GM23338 (cell line): ENCODE data around the gene DNAH6. TPM values are rescaled to one million over a fixed set of nuclear protein-coding genes. Genes with fewer than 3 reads are reported as not detected.

Experiments
- ATAC-seq: fragments of 200-7000 bp; cut with Tn5 transposase; 3 replicates; pipeline ENCODE4 v1.9.1; 2020
- DNase-seq: peaks from one replicate; pipeline ENCODE4 v3.0.0-alpha.2; 2015; ENCODE audit warnings: low spot score
- H2AFZ ChIP-seq: fragments of 200-600 bp; sonication (generic); 2 replicates; pipeline ENCODE4 v1.8.0; 2016; ENCODE audit warnings: antibody characterized with exemption, mild to moderate bottlenecking, moderate library complexity
- H3F3A ChIP-seq: fragments of 200-600 bp; sonication (generic); replicated peaks from 2 replicates; pipeline ENCODE4 v1.8.0; 2017; ENCODE audit warnings: antibody characterized with exemption, mixed run types, low read depth
- H3K27ac ChIP-seq: fragments of 200-600 bp; sonication (generic); 2 replicates; pipeline ENCODE4 v1.6.1; 2016; ENCODE audit warnings: low read depth
- H3K27me3 ChIP-seq: fragments of 200-600 bp; sonication (generic); 2 replicates; pipeline ENCODE4 v1.8.0; 2016; ENCODE audit warnings: mild to moderate bottlenecking, mixed run types, moderate library complexity; ENCODE audit not compliant: insufficient read depth
- H3K36me3 ChIP-seq: fragments of 200-600 bp; sonication (generic); 2 replicates; pipeline ENCODE4 v1.8.0; 2016; ENCODE audit warnings: mild to moderate bottlenecking; ENCODE audit not compliant: insufficient read depth
- H3K4me1 ChIP-seq: fragments of 200-600 bp; sonication (generic); 2 replicates; pipeline ENCODE4 v1.8.0; 2016; ENCODE audit warnings: mild to moderate bottlenecking, moderate library complexity; ENCODE audit not compliant: insufficient read depth
- H3K4me2 ChIP-seq: fragments of 200-600 bp; sonication (generic); 2 replicates; pipeline ENCODE4 v1.7.1; 2017; ENCODE audit warnings: mixed run types
- H3K4me3 ChIP-seq: fragments of 200-600 bp; sonication (generic); 2 replicates; pipeline ENCODE4 v1.6.1; 2016; ENCODE audit warnings: mixed run types
- H3K79me2 ChIP-seq: fragments of 200-600 bp; sonication (generic); replicated peaks from 2 replicates; pipeline ENCODE4 v1.8.0; 2017; ENCODE audit warnings: mild to moderate bottlenecking; ENCODE audit not compliant: insufficient read depth
- H3K9me2 ChIP-seq: fragments of 200-600 bp; sonication (generic); 2 replicates; pipeline ENCODE4 v1.8.0; 2017; ENCODE audit not compliant: insufficient read depth
- H4K20me1 ChIP-seq: fragments of 200-600 bp; sonication (generic); replicated peaks from 2 replicates; pipeline ENCODE4 v1.8.0; 2017; ENCODE audit warnings: mild to moderate bottlenecking; ENCODE audit not compliant: insufficient read depth
- H3K27ac Mint-ChIP-seq: 2 replicates; pipeline ENCODE4 v1.8.0; 2020; ENCODE audit warnings: inconsistent platforms, mild to moderate bottlenecking, moderate library complexity, mixed read lengths
- H3K27me3 Mint-ChIP-seq: 3 replicates; pipeline ENCODE4 v1.8.0; 2022; ENCODE audit warnings: low read depth, mild to moderate bottlenecking, moderate library complexity, mixed read lengths, inconsistent platforms; ENCODE audit not compliant: insufficient read depth, poor library complexity
- H3K36me3 Mint-ChIP-seq: 3 replicates; pipeline ENCODE4 v1.8.0; 2021; ENCODE audit warnings: low read depth, mild to moderate bottlenecking, inconsistent platforms, moderate library complexity, mixed read lengths
- H3K4me1 Mint-ChIP-seq: 3 replicates; pipeline ENCODE4 v1.8.0; 2020; ENCODE audit warnings: mild to moderate bottlenecking, inconsistent platforms, mixed read lengths
- H3K4me3 Mint-ChIP-seq: 3 replicates; pipeline ENCODE4 v1.8.0; 2021; ENCODE audit warnings: moderate library complexity, mild to moderate bottlenecking, inconsistent platforms, mixed read lengths
- H3K9me3 Mint-ChIP-seq: 3 replicates; pipeline ENCODE4 v1.8.0; 2020; ENCODE audit warnings: moderate library complexity, mild to moderate bottlenecking, inconsistent platforms, mixed read lengths
- CREB1 ChIP-seq: fragments of 250-450 bp; sonication (Bioruptor Pico); IDR thresholded peaks from 2 replicates; pipeline ENCODE4 v1.5.0; 2020; ENCODE audit warnings: low read depth, mild to moderate bottlenecking, moderate library complexity
- JUNB ChIP-seq: IDR thresholded peaks from one replicate; pipeline ENCODE4 v1.6.1; 2016; ENCODE audit warnings: antibody characterized with exemption; ENCODE audit not compliant: unreplicated experiment
- NANOG ChIP-seq: IDR thresholded peaks from 2 replicates; pipeline ENCODE4 v1.6.1; 2016; ENCODE audit warnings: antibody characterized with exemption, borderline replicate concordance
- POLR2AphosphoS5 ChIP-seq: IDR thresholded peaks from 2 replicates; pipeline ENCODE4 v1.6.1; 2016; ENCODE audit warnings: antibody characterized with exemption, low read depth
- STAT1 ChIP-seq: IDR thresholded peaks from one replicate; pipeline ENCODE4 v1.6.1; 2016; ENCODE audit warnings: antibody characterized with exemption; ENCODE audit not compliant: unreplicated experiment
- ZNF114 ChIP-seq: fragments of 250-450 bp; sonication (Bioruptor Pico); IDR thresholded peaks from 2 replicates; pipeline ENCODE4 v1.5.0; 2020; ENCODE audit warnings: mild to moderate bottlenecking, moderate library complexity
- polyA plus RNA-seq: library from polyadenylated mRNA; unstranded; fragments of >200 nt; fragmentation: Nextera tagmentation; extraction: Ambion mirVana; gene quantifications from 2 replicates; pipeline ENCODE4 v1.2.1, GENCODE V29; 2016
- total RNA-seq: library from RNA; depleted of rRNA; stranded (reverse); fragments of >200 nt; shearing (Covaris generic); gene quantifications from 2 replicates; pipeline ENCODE4 v1.2.3, GENCODE V29; 2014
- TF ChIP-seq, protein P1 (sequence below): fragments of 250-450 bp; sonication (Bioruptor Pico); IDR thresholded peaks from 2 replicates; pipeline ENCODE4 v1.5.0; 2020; ENCODE audit warnings: mild to moderate bottlenecking, moderate library complexity
- TF ChIP-seq, protein P2 (sequence below): IDR thresholded peaks from 2 replicates; pipeline ENCODE4 v1.6.1; 2016; ENCODE audit warnings: antibody characterized with exemption

The DNAH6 gene
- total and polyA plus RNA-seq, 2 experiments from 2014 or later: 0.27 to 0.31 TPM

DNA sequence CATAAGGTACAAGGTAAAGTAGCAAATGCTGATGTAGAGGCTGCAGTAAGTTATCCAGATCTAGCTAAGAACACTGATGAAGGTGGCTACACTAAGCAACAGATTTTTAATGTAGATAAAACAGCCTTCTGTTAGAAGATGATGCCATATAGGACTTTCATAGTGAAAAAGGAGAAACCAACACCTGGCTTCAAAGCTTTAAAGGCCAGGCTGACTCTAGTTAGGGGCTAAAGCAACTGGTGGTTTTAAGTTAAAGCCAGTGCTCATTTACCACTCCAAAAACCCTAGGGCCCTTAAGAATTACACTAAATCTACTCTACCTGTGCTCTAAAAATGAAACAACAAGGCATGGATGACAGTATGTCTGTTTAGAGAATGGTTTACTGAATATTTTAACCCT is 131.0 kb downstream of the DNAH6 start (continued):
- TF ChIP-seq, protein P1, sequence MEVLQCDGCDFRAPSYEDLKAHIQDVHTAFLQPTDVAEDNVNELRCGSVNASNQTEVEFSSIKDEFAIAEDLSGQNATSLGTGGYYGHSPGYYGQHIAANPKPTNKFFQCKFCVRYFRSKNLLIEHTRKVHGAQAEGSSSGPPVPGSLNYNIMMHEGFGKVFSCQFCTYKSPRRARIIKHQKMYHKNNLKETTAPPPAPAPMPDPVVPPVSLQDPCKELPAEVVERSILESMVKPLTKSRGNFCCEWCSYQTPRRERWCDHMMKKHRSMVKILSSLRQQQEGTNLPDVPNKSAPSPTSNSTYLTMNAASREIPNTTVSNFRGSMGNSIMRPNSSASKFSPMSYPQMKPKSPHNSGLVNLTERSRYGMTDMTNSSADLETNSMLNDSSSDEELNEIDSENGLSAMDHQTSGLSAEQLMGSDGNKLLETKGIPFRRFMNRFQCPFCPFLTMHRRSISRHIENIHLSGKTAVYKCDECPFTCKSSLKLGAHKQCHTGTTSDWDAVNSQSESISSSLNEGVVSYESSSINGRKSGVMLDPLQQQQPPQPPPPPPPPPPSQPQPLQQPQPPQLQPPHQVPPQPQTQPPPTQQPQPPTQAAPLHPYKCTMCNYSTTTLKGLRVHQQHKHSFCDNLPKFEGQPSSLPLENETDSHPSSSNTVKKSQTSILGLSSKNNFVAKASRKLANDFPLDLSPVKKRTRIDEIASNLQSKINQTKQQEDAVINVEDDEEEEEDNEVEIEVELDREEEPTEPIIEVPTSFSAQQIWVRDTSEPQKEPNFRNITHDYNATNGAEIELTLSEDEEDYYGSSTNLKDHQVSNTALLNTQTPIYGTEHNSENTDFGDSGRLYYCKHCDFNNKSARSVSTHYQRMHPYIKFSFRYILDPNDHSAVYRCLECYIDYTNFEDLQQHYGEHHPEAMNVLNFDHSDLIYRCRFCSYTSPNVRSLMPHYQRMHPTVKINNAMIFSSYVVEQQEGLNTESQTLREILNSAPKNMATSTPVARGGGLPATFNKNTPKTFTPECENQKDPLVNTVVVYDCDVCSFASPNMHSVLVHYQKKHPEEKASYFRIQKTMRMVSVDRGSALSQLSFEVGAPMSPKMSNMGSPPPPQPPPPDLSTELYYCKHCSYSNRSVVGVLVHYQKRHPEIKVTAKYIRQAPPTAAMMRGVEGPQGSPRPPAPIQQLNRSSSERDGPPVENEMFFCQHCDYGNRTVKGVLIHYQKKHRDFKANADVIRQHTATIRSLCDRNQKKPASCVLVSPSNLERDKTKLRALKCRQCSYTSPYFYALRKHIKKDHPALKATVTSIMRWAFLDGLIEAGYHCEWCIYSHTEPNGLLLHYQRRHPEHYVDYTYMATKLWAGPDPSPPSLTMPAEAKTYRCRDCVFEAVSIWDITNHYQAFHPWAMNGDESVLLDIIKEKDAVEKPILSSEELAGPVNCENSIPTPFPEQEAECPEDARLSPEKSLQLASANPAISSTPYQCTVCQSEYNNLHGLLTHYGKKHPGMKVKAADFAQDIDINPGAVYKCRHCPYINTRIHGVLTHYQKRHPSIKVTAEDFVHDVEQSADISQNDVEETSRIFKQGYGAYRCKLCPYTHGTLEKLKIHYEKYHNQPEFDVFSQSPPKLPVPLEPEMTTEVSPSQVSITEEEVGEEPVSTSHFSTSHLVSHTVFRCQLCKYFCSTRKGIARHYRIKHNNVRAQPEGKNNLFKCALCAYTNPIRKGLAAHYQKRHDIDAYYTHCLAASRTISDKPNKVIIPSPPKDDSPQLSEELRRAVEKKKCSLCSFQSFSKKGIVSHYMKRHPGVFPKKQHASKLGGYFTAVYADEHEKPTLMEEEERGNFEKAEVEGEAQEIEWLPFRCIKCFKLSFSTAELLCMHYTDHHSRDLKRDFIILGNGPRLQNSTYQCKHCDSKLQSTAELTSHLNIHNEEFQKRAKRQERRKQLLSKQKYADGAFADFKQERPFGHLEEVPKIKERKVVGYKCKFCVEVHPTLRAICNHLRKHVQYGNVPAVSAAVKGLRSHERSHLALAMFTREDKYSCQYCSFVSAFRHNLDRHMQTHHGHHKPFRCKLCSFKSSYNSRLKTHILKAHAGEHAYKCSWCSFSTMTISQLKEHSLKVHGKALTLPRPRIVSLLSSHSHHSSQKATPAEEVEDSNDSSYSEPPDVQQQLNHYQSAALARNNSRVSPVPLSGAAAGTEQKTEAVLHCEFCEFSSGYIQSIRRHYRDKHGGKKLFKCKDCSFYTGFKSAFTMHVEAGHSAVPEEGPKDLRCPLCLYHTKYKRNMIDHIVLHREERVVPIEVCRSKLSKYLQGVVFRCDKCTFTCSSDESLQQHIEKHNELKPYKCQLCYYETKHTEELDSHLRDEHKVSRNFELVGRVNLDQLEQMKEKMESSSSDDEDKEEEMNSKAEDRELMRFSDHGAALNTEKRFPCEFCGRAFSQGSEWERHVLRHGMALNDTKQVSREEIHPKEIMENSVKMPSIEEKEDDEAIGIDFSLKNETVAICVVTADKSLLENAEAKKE (CRISPR knock-in tag): no peak
- TF ChIP-seq, protein P2, sequence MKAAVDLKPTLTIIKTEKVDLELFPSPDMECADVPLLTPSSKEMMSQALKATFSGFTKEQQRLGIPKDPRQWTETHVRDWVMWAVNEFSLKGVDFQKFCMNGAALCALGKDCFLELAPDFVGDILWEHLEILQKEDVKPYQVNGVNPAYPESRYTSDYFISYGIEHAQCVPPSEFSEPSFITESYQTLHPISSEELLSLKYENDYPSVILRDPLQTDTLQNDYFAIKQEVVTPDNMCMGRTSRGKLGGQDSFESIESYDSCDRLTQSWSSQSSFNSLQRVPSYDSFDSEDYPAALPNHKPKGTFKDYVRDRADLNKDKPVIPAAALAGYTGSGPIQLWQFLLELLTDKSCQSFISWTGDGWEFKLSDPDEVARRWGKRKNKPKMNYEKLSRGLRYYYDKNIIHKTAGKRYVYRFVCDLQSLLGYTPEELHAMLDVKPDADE: no peak
- TF ChIP-seq CREB1 (no peak), NANOG (no peak), ZNF114 (CRISPR knock-in tag) (no peak), POLR2AphosphoS5 (no peak)

DNA sequence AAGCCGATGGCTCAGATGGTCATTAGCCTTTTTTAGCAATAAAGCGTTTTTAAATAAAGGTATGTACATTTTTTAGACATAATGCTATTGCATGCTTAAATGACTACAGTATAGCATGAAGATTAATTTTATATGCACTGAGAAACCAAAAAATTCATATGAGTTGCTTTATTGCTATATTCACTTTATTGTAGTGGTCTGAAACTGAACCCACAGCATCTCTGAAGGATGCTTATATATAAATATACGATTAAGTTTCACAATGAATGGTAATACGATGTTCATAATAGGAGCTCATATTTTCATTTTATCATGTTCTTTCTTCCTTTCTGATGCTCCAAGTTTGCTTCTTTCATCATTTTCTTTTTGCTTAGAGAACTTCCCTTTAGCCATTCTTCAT is 132.8 kb downstream of the DNAH6 start:
- Histone ChIP-seq H3K36me3 (no peaks in the 10 kb centered on the region), H3K4me1 (no peaks in the 10 kb centered on the region), H3K27ac (no peak overlapping the region), H3K79me2 (no peaks in the 10 kb centered on the region), H3F3A (no peaks in the 10 kb centered on the region), H3K4me2 (no peak overlapping the region), H3K9me2 (no peaks in the 10 kb centered on the region), H4K20me1 (no peaks in the 10 kb centered on the region), H3K27me3 (no peaks in the 10 kb centered on the region), H3K4me3 (no peak overlapping the region), H2AFZ (no peak overlapping the region)
- DNase-seq (no peak), ATAC-seq (no peak)
- no peaks in the 10 kb centered on the region for H3K27me3 Mint-ChIP-seq
- H3K9me3 Mint-ChIP-seq: no peaks in the 10 kb centered on the region; the same call in 2 of the 3 replicates
- H3K4me1 Mint-ChIP-seq: no peaks in the 10 kb centered on the region
- H3K4me3 Mint-ChIP-seq: no peak overlapping the region
- H3K36me3 Mint-ChIP-seq: no peaks in the 10 kb centered on the region
- no peak overlapping the region for H3K27ac Mint-ChIP-seq
- TF ChIP-seq JUNB (no peak), STAT1 (no peak), ZNF114 (CRISPR knock-in tag) (no peak)
- TF ChIP-seq, protein P1 (CRISPR knock-in tag): no peak
